MCF 10A (cell line): ENCODE results near the gene ASCC2. TPM values are rescaled to one million over a fixed set of nuclear protein-coding genes. Genes with fewer than 3 reads are reported as not detected.

Experiments used
- Bru-seq: library from RNA; stranded (reverse); fragments of 400-500 nt; gene quantifications from one replicate; lab custom pipeline; 2021; lab: Mats Ljungman, UMichigan
- BruChase-seq, 2 experiments: library from RNA; stranded (reverse); fragments of 400-500 nt; gene quantifications; one replicate each; lab custom pipeline; 2021; lab: Mats Ljungman, UMichigan
- BruUV-seq: library from RNA; stranded (reverse); fragments of 400-500 nt; replicated peaks from 2 replicates; lab custom pipeline; 2021; lab: Mats Ljungman, UMichigan
- CTCF ChIA-PET: fragments of 300-600 bp; sonication (Branson Sonifier 250); formaldehyde crosslinking; extraction: SDS; loops from one replicate; lab custom pipeline; 2021; ENCODE audit warnings: antibody characterized with exemption, inconsistent platforms; lab: Yijun Ruan, JAX
- POLR2A ChIA-PET: fragments of 300-600, 350-650 bp; sonication (Branson Sonifier 250); formaldehyde crosslinking; extraction: SDS; loops from one replicate; lab custom pipeline; 2020; ENCODE audit warnings: antibody characterized with exemption, inconsistent platforms; lab: Yijun Ruan, JAX
- DNase-seq: peaks from one replicate; pipeline ENCODE4 v3.0.0-alpha.2; 2018; ENCODE audit not compliant: unreplicated experiment
- H3K27ac Mint-ChIP-seq: one replicate; pipeline ENCODE4 v1.8.0; 2022; ENCODE audit warnings: mild to moderate bottlenecking, low read depth, mixed read lengths; ENCODE audit not compliant: unreplicated experiment
- H3K27me3 Mint-ChIP-seq: one replicate; pipeline ENCODE4 v1.8.0; 2022; ENCODE audit warnings: mixed read lengths; ENCODE audit not compliant: insufficient read depth, unreplicated experiment
- H3K36me3 Mint-ChIP-seq: one replicate; pipeline ENCODE4 v1.8.0; 2022; ENCODE audit warnings: mild to moderate bottlenecking, moderate library complexity, mixed read lengths; ENCODE audit not compliant: insufficient read depth, unreplicated experiment
- H3K4me1 Mint-ChIP-seq: one replicate; pipeline ENCODE4 v1.8.0; 2022; ENCODE audit warnings: mixed read lengths; ENCODE audit not compliant: insufficient read depth, unreplicated experiment
- H3K4me3 Mint-ChIP-seq: one replicate; pipeline ENCODE4 v1.8.0; 2022; ENCODE audit warnings: mild to moderate bottlenecking, moderate library complexity, mixed read lengths; ENCODE audit not compliant: unreplicated experiment
- H3K9me3 Mint-ChIP-seq: one replicate; pipeline ENCODE4 v1.8.0; 2022; ENCODE audit warnings: mixed read lengths; ENCODE audit not compliant: unreplicated experiment
- intact Hi-C: fragments of 100-400 bp; cut with micrococcal nuclease; formaldehyde crosslinking; loops from 2 replicates; pipeline ENCODE4 v1.14.1; 2022
- long read RNA-seq: library from polyadenylated mRNA; stranded (forward); transcript quantifications from one replicate; pipeline ENCODE4 v2.0.0, GENCODE V29; 2022
- total RNA-seq: library from RNA; stranded (reverse); gene quantifications from 2 replicates; pipeline ENCODE4 v1.2.3, GENCODE V29; 2022
- TF ChIP-seq, protein P1 (sequence below): fragments of 200-600 bp; IDR thresholded peaks from one replicate; pipeline ENCODE4 v1.8.0; 2022; ENCODE audit warnings: antibody characterized with exemption, mild to moderate bottlenecking; ENCODE audit not compliant: unreplicated experiment

Gene ASCC2, protein sequence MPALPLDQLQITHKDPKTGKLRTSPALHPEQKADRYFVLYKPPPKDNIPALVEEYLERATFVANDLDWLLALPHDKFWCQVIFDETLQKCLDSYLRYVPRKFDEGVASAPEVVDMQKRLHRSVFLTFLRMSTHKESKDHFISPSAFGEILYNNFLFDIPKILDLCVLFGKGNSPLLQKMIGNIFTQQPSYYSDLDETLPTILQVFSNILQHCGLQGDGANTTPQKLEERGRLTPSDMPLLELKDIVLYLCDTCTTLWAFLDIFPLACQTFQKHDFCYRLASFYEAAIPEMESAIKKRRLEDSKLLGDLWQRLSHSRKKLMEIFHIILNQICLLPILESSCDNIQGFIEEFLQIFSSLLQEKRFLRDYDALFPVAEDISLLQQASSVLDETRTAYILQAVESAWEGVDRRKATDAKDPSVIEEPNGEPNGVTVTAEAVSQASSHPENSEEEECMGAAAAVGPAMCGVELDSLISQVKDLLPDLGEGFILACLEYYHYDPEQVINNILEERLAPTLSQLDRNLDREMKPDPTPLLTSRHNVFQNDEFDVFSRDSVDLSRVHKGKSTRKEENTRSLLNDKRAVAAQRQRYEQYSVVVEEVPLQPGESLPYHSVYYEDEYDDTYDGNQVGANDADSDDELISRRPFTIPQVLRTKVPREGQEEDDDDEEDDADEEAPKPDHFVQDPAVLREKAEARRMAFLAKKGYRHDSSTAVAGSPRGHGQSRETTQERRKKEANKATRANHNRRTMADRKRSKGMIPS
- total RNA-seq, result 63.2 and 70.7 TPM in 2 replicates
- Bru-seq, nascent RNA, result percentile 69 among the genes with signal in this experiment
- BruChase-seq, experiment 1, labeled RNA remaining after a 6-hour chase, result percentile 70 among the genes with signal in this experiment
- percentile 70 among the genes with signal in this experiment for BruChase-seq, experiment 2, labeled RNA remaining after a 2-hour chase
- long read RNA-seq, transcript ASCC2-202 (21 exons, 2,823 nt), result major isoform, 77 of 290 reads
- long read RNA-seq, transcript ASCC2-201 (20 exons, 2,793 nt), result minor isoform, 66 of 290 reads
- long read RNA-seq, partial matches to known transcripts, result 56 of 290 reads
- long read RNA-seq, other reads (novel, unspliced or antisense), result 91 of 290 reads

DNA sequence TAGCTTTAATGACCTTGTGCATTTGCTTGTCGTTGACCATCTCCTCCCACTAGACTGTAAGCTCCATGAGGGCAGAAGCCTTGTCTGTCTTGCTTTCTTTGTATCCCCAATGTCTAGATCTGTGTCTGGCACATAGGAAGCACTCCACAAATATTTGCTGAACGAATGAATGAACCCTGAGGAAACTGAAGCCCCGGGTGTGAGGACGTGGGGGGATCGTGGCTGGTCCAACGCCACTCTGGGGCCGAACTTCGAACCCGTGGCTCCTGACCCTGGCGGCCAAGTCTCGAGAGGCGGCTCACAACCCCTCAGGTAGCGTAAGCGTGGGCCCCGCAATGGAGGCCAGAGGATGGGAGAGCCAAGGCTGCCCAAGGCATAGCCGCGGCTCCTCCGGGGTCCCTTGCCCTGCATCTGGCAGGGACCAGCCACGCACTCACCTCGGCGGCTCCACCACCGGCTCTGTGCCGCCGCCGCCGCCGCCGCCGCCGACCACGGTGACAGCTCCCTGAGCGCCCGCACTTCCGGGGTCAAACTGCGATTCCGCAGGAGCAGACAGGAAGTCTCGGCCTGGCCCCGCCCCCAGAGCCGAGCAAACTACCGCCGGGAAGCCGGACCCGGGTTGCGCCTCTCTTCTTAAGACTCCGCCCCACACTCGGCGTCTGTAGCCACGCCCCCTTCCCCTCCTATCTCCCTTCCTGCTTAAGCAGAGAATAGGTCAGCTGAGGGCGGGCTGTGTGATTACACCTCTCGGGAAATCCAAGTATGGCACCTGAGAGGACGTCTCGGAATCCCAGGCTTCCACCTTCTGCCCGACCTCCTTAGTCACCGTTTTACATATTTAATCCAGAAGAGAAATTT is at the start of gene ASCC2:
TSS of gene ASCC2 (minus strand) at position 534 of the 858 bp plus-strand sequence. CDS start 5,949 bp downstream, outside the sequence.
- Mint-ChIP-seq H3K4me1 (peaks cover 25% of the 10 kb centered on the region), H3K4me3 (peak within 1 kb of the TSS; percentile 93), H3K9me3 (no peaks in the 10 kb centered on the region), H3K27me3 (no peaks in the 10 kb centered on the region), H3K27ac (peak within 1 kb of the TSS; percentile 91), H3K36me3 (peaks cover 6% of the 10 kb centered on the region)
- ChIA-PET CTCF (interaction anchor here (0.6 to 1.6 kb wide), 4 partner anchors 33 to 158 kb away, joined by 3 to 6 read pairs (median 4); no protein-coding TSS in a partner anchor), POLR2A (interaction anchor here (0.7 to 3.3 kb wide), 26 partner anchors 10 to 284 kb away, joined by 3 to 22 read pairs (median 4); partner anchors contain the start of genes MTMR3, THOC5 and ZMAT5)
- intact Hi-C loops, result loop anchor here (1.0 kb wide), 2 partner anchors 45 to 156 kb away; partner anchors contain the start of gene MTMR3
- TSS peak; percentile 51 for BruUV-seq
- peak; percentile 98 for DNase-seq
- TF ChIP-seq, protein P1, sequence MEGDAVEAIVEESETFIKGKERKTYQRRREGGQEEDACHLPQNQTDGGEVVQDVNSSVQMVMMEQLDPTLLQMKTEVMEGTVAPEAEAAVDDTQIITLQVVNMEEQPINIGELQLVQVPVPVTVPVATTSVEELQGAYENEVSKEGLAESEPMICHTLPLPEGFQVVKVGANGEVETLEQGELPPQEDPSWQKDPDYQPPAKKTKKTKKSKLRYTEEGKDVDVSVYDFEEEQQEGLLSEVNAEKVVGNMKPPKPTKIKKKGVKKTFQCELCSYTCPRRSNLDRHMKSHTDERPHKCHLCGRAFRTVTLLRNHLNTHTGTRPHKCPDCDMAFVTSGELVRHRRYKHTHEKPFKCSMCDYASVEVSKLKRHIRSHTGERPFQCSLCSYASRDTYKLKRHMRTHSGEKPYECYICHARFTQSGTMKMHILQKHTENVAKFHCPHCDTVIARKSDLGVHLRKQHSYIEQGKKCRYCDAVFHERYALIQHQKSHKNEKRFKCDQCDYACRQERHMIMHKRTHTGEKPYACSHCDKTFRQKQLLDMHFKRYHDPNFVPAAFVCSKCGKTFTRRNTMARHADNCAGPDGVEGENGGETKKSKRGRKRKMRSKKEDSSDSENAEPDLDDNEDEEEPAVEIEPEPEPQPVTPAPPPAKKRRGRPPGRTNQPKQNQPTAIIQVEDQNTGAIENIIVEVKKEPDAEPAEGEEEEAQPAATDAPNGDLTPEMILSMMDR, result no peak

GRCh38 chr22:29887358-29887757 is 49.3 kb upstream of the ASCC2 start:
- Mint-ChIP-seq H3K36me3 (no peaks in the 10 kb centered on the region), H3K4me1 (peaks cover 11% of the 10 kb centered on the region), H3K27ac (no peak overlapping the region), H3K27me3 (no peaks in the 10 kb centered on the region), H3K4me3 (no peak overlapping the region), H3K9me3 (no peaks in the 10 kb centered on the region)
- CTCF ChIA-PET, result interaction anchor here (0.7 to 1.2 kb wide), 2 partner anchors 18 to 118 kb away, joined by 3 read pairs; no protein-coding TSS in a partner anchor
- no TSS peak for BruUV-seq
- intact Hi-C loops, result no loop called here
- DNase-seq, result no peak
- TF ChIP-seq, protein P1, result no peak
- POLR2A ChIA-PET, result interaction anchor here (1.0 to 2.0 kb wide), 5 partner anchors 16 to 50 kb away, joined by 3 to 8 read pairs (median 5); partner anchors contain the start of gene ASCC2

- Mint-ChIP-seq H3K27me3 (no peaks in the 10 kb centered on the region), H3K4me1 (peaks cover 11% of the 10 kb centered on the region), H3K9me3 (no peaks in the 10 kb centered on the region), H3K27ac (no peak overlapping the region), H3K4me3 (no peak overlapping the region), H3K36me3 (no peaks in the 10 kb centered on the region)
- intact Hi-C loops, result no loop called here
- no peak for DNase-seq
- ChIA-PET POLR2A (interaction anchor here (0.6 to 2.0 kb wide), 10 partner anchors 15 to 1064 kb away, joined by 3 to 8 read pairs (median 3); partner anchors contain the start of gene ASCC2), CTCF (interaction anchor here (0.7 to 1.2 kb wide), 2 partner anchors 19 to 118 kb away, joined by 3 read pairs; no protein-coding TSS in a partner anchor)
- no TSS peak for BruUV-seq
- TF ChIP-seq, protein P1, result no peak
Measured at GRCh38 chr22:29886596-29886995, 48.5 kb upstream of the ASCC2 start.
